Kidney capillary endothelial cell (primary cell): ENCODE measurements around the gene RHEB.
"Not testable (repeated sequence)": the region's sequence is repeated elsewhere in the genome, so short reads cannot be mapped to it uniquely, and the experiment has no call there.

ENCODE experiments used
- DNase-seq: peaks from one replicate; pipeline ENCODE4 v3.0.0-alpha.2; 2018; ENCODE audit warnings: low spot score

RHEB gene

DNA sequence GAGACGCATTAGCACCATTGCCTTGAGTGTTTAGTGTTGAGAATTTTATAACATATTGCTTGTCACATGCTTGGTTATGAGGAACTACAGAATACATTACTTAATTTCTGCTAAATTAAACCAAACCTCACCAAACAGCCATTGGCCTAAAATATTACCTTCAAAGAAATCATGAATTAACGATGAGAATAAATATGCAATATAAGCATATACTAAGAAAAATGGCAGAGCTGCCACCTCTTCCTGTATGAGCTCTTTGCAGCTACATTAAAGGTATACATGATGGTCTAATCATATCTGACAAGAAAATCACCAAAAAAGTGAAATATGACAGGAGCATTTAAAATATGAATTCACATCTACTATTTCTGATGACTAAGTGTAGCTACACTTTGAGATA is 5.2 kb upstream of the RHEB start:
- DNase-seq = no peak

DNA sequence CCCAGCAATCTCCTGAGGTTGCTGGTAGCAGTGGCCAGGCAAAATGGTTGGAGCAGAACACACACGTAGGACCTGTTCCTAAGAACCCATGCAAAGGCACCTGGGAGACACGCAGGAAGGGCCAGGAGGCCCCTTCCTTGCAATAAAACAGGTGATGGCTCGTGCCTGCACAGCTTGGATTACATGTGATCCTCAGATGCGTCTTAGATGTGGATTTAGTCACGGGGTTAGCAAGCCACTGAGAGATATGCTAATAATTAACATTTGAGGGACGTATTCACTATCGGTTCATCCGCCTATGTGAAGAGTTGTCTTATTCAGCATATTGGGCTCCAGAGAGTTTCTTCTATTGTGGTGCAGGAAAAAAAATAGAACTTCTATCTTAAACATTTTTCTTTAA is 4.6 kb upstream of the RHEB start:
- DNase-seq = no peak

DNA sequence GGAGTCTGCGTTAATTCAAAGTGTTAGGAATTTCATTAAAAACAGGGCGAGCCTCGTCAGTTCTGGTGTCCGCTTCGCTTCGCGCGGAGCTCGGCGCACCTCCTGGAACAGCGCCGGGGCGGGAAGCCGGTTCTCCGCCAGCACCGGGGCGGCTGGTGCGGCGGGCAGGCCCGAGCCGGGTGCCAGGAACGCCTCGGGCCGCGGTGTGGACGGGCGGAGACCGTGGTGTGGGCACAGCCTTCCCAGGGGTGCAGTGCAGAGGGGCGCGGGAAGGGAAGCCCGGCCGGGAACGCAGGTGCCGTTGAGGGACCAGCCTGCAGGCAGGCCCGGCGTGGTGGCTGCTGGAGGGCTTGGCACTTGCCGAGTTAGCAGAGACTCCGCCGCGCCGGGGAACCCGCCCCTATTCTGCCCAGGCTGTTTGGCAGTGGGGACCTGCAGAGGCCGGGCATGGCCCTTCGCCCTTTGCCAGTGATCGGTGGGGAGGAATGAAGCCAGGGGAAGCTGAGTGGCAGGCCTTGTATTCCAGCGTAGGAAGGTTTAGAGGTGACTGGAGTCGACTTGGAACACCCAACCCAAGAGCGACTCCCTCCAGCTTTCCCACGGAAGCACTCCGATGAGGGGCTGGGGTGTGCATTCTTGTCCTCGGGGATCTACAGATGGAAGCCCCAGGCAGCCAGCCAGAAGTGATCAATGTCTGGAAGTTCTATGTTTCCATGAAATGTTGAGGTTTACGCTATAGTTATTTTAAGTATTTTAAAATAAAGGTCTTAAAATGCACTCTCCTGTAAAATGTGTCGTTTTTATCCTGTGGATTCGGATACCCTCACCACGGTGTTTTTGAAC is 945 bp upstream of the RHEB start:
- DNase-seq = peak; percentile 9

DNA sequence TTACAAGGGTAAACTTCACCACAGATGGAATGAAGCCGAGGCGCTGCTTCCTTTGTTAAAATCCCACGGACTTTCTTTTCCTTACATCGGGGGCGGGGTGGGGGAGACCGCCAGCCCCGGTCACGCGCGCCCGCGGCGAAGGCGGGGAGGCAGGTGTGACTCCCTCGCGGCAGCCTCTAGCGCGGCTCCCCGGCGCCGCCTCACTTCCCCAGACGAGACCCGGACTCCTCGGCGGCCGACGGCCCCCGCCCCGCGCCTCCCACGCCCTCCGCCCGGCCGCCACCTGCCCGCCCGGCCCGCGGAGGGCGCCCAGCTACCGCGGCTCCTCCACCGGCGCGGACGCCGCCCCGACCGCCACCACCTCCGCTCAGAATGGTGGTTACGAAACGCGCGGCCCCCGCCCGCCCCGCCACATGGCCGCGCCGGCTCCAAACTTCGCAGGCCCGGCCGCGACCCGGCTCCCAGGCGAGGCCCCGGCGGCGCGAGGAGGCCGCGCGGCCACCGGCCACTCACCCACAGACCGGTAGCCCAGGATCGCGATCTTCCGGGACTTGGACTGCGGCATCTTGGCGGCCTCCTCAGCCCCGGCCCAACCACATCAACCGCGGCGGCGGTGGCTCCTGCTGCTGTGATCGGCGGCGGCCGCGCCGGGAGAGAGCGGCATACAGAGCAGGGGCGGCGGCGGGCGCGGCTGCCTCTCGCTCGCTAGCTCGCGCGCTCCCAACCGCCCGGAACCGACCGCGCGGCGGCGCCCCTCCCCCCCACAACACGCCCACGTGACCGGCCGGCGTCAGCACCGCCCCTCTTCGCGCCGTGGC is 539 bp downstream of the RHEB start:
- DNase-seq = not testable (repeated sequence)

DNA sequence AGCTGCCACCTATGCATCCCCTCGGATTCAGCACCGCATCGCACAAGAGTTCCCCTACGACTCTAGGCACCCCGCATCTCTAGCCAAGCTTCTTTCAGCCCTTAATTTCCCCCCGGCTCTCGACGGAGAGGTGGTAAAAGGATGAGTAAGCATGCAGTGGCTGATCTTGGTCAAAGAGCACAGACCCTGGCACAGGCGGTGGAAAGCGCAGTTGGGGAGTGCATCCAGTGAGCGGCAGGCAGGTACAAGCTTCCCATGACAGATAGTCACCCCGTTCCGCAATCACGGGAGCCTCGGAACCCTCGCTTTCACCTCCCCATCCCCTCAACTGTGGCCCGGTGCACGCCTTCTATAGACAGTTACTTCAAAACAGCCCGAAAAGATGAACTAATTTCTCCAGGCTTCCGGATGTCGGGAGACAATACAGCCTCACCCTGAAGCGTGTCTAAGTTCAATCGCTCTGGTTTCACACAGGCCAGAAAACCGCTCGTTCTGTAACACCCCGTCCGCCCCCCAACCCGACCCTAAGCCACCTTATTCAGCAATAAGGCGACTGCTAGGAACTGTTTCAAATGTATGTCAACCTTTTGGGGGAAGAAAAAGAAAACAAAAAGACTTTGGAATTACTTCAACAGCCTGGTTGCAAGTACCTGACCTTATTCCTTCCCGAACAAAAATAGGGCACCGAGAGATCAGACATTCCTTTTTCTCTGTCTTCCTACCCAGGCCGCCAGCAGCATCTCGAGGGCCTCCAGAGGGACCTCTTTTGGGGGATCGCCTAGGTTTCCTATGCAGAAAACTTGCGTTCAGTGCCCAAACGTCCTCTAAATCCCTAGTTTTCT is 1.4 kb downstream of the RHEB start:
- DNase-seq = peak; percentile 42

DNA sequence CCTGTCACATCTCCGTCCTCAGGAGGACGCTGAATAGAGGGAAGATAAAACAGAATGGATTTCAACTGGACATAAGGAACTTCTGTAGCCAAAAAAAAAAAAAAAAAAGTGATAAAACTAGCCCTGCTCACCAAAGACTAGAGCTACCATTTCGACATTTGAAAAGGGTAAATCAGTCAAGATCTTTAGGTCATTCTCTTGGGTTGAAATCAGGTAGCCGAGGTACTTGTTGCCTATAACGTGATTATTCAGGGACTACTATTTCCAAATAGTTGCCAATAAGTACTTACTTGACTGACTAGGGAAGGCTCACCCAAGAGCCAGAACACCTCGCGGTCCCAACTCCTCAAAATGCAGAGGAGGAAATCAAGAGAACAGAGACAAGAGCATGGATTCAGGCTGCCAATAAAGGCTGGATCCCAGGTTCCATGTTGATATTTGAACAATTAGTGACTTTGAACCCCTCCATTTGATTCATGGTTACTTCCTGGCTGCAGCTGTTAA is 2.0 kb downstream of the RHEB start:
- no peak for DNase-seq

DNA sequence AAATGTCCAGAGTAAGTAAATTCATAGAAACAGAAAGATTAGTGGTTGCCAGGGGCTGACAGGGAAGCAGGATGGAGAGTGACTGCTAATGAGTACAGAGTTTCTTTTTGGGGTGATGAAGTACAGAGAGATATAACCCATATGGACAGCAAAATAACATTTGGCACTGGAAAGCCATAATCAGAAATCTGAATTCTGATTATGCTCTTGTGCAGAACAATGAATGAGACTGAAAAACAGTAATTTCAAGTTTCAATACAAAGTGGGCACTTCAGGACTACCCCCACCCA is 4.5 kb downstream of the RHEB start:
- DNase-seq = no peak

DNA sequence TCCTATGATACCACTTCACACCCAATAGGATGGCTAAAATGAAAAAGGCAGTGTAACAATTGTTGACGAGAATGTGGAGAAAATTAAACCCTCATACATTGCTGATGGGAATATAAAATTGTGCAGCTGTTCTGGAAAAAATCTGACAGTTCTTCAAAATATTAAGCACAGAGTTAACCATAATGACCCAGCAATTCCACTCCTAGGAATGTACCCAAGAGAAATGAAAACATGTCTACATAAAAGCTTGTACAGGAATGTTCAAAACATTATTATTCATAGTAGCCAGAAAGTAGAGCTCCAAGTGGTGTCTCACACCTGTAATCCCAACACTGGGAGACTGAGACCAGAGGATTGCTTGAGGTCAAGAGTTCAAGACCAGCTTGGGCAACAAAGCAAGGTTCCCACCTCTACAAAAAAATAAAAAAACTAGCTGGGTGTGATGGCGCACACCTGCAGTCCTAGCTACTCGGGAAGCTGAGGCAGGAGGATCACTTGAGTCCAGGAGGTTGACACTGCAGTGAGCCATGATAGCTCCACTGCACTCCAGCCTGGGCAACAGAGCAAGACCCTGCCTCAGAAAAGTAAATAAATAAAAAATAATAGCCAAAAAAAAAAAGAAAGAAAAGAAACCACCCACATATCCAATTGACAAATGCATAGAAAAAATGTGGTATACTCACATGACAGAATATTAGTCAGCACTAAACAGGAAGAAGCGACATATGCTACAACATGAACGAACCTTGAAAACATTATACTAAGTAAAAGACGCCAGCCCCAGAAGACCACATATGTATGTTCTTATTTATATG is 5.0 kb downstream of the RHEB start:
- DNase-seq = no peak

DNA sequence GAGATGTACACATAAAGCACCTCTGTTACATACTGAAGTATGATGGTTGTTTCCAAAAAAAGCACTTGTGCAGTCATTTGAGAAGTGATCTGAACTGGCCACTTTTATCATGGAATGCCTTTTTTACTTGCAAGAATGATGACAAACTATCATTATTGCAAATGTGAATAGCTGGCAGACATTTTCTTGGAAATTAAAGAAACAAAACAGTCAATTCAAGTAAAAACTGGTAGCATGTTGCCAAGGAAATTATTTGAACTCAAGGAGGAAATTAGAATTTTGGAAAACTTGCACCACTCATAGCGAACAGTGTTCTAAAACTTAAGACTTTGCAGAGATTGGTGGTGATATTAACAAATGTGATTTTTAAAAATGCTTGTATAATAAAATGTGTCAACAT is 6.6 kb downstream of the RHEB start:
- no peak for DNase-seq

DNA sequence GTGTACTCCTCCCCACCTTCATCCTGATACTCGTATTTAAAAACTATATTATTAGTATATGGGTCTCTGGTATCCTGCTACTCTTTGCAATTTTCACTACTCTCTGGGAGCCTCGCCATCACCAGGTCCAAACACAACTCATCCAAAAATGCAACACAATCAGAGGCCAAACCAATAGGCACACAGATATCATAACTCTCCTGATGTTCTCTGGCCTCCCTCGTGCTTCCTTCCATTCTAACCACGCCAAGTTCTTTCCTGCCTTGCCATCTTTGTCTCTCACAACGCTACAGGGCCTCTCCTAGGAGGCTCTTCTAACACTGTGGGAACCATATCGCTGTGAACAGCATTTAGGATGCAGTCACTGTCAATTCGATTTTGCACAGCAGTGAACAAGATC is 7.3 kb downstream of the RHEB start:
- DNase-seq = no peak

DNA sequence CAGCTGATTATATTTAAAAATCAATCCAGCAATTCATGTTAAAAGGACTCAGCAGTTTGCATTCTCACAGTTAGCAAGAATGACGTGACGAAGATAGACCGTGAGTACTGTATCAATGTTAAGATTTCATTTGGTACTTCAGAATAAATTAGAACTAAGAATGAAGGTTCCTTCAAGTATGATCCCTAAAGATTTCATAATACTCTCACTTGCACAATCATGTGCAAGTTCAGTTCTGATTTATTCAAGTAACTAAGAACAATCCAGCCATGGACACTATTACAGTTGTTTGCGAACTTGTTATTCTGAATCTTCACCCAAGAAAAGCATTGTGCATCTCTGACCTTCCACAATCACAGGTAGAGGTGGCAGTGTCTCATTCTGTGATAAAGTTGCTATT is 7.7 kb downstream of the RHEB start:
- no peak for DNase-seq

DNA sequence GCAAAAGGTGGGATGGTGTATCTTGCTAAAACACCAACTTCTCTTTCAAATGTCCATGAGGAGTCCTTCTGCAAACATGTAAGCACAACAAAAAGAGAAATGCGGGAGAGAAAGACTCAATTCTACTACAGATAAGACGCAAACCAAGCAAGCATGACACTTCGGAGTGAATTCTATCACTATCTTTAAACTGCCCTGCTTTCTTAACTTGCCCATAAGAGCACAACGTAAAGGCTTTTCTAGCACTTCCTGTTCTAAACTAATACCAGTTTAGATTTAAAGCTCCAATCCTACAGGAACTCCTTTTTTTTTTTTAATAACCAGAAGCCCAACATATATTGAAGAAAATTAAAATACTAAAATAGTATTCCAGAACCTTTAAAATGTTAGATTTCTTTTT is 8.4 kb downstream of the RHEB start:
- DNase-seq = no peak

DNA sequence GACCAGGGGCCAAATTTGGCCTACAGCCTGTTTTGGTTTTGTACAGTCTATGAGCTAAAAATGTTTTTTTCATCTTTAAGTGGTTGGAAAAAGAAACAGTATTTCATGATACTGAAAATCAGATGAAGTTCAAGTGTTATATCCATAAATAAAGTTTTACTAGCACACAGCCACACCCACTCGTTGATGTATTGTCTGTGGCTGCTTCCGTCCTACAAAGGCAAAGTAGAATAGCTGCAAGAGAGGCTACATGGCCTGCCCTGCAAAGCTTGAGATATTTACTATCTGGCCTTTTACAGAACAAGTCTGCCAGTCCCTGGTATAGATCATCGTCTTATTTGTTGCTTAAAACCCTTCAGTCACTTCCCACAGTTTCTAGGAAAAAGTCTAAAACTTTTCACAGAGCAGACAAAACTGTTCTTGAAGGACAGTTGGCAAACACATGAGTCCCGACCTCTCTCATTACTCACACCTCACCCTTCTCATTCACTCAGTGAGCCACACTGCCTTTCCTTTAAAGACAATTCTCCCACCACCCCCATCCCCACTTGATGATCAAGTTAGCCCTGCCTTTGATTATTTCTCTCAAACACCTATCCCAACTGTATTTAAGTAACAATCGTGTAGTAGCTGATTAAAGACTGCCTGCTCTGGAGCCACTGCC is 9.9 kb downstream of the RHEB start:
- DNase-seq = no peak

DNA sequence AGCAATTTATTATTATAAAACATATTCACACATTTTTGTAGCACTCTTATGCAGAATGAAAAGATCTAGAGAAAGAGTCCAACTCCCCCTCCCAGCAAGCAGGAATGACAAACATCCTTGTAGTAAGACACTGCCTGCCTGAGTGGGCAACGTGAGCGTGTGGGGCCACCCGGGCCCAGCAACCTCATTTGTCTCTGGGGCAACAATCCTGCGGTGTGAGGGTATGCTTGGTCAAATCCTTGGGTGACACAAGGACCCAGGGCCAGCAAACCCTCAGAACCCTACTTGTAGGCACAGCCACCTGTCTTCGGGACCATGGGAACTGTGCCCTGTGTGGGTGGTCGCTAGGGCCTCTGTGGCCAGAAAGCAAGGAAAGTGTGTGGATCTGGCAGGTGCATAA is 10.7 kb downstream of the RHEB start:
- DNase-seq = no peak

DNA sequence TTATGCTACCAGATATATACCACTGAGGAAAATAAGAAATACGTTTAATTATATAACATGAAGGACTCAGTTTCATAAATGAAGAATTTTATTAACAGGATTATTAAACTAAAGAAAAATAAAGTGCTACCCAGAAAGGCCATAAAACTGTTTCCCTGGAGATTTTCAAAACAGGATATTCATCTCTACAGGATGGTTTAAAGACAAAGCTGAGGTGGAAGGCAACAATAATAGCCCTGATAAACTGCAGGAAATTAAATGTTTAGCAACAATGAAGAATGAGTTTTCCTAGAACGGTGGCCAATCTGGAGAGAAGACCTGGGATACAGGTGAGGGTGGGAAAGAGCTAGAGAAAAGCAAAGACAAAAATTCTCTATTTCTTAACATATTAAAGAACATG is 11.9 kb downstream of the RHEB start:
- no peak for DNase-seq

DNA sequence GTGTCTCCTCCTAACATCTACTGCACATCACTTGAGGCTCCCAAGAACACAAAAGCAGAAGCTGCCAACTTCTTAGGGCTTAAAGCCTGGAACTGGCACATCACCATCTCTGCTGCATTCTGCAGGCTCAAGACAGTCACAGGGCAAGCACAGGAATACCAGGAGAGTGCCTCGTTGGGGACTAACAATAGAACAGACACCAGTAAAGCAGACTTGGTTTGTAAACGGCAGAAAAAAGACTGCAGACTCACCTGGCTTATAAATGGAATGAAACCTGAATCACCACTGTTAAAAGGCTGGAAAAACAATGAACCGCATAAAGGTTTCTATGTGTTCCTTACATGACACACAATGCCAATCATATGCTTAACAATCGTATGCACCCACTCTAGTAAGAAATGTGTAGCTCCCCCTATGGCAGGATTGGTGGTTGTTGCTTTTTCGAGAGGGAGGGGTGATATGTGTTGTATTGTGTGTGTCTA is 12.8 kb downstream of the RHEB start:
- no peak for DNase-seq

DNA sequence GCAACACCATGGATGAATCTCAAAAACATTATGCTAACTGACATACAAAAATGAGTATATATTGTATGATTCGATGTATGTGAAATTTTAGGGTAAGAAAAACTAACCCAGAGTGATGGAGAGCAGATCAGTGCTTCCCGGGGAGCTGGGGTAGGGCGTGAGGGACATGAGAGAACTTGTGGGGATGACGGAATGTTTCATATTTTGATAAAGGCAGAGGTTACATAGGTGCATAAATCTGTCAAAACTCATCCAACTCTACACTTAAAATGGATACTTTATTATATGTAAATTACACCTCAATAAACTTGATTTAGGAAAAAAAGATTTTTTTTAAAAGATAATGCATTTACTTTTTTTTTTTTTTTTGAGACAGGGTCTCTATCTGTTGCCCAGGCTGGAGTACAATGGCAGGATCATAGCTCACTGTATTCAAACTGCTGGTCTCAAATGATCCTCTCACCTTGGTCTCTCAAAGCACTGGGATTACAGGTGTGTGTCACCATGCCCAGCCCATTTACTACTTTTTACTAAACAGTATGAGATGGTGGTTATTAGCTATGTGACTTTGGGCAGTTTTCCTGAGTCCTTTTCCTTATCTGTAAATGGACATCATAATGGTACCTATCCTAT is 13.7 kb downstream of the RHEB start:
- DNase-seq = no peak

DNA sequence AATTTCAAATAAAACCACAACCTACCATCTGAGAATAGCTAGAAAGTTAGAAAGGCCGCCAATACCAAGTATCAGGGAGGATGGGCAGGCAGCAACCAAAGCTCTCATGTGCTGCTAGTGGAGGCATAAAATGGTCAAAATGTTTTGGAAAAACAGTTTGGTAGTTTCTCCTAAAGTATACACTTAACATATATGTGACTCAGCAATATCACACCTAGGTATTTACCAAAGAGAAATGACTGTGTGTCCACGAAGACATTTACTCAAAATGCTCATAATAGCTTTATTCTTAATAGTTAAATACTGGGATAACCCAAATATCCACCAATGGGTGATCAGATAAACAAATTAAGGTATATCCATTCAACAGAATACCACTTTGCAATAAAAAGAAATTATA is 14.3 kb downstream of the RHEB start:
- DNase-seq = no peak

DNA sequence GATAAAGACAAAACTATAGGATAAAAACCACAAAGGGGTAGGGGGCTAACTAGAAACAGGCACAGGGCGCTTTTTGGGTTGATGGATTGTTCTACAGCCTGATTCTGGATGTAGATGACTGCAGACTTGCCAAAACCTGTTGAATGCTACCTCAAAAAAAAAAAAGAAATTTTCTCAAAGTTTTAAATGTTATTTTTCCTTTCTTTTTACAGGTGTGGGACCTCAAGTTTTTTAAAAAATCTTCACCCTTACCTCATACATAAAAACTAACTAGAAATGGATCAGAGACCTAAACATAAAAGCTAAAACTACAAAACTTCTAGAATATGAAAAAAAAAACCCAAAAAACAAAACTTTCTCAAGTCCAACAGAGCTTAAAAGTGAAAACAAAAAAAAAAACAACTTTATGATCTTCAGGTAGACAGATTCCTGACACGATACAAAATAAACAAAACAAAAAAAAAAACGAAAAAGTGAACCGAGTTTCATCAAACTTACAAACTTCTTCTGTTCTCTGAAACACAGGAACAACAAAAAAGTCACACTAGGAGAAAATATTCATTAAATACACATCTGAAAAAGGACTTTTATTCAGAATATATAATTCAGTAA is 14.9 kb downstream of the RHEB start:
- DNase-seq = no peak
